HG03196 (cell line): Measurements from ENCODE around the gene MAP3K14.
A peak's percentile ranks its signal among the peaks of the same experiment; 100 is the strongest.
"Not testable (repeated sequence)": the region's sequence is repeated elsewhere in the genome, so short reads cannot be mapped to it uniquely, and the experiment has no call there.

Experiments used
- ATAC-seq: cut with Tn5 transposase; IDR thresholded peaks from one replicate; pipeline ENCODE4 v1.9.1; 2021; ENCODE audit not compliant: unreplicated experiment

Gene MAP3K14

DNA sequence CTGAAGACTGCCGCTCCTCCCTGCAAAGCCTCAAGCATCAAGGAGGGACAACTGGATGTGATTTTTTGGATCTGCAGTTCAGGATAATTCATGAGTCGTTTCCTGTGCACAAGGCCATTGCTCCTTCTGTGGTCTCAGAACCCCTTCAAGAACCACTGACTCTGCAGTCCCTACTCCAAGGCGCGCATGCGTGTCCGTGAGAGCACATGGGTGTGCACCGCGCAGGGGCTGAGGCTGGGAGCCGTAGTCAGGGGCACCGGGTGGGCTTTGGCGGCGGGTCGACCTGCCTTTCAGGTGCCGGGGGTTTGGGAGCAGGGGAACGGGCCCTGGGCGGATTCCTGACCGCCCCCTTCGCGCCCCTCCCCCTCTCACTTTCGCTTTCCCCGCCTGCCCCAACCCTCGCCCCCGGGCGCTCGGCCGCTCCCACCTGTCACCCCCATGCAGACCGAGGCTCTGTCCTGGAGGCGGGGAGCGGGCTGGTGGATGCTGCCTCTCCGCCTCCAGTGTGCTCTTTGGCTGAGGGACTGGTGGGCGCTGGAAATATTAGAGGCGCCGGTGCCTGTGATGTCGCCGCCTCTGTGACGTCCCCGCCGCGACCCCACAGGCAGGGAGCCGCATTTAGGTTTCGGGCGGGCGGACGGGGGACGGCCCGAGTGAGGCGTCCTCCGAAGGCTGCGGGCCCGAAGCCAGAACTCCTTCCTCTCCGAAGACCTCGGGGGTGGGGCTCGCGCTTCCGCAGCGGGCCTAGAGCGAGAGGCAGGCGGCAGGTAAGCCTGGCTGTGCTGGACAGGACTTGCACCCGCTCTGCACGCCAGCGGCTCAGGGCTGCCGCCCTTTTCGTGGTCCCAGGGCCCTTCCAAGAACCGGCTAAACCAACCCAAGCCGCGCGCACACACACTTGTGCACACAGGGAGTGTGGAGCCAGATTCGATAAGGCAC is 55.0 kb downstream of the MAP3K14 start, which contains the start of gene SPATA32:
Gene SPATA32, minus strand, starts transcription at position 518 of the 939 bp plus-strand sequence. Its CDS starts 78 bp downstream, at position 440.
- ATAC-seq: no peak

DNA sequence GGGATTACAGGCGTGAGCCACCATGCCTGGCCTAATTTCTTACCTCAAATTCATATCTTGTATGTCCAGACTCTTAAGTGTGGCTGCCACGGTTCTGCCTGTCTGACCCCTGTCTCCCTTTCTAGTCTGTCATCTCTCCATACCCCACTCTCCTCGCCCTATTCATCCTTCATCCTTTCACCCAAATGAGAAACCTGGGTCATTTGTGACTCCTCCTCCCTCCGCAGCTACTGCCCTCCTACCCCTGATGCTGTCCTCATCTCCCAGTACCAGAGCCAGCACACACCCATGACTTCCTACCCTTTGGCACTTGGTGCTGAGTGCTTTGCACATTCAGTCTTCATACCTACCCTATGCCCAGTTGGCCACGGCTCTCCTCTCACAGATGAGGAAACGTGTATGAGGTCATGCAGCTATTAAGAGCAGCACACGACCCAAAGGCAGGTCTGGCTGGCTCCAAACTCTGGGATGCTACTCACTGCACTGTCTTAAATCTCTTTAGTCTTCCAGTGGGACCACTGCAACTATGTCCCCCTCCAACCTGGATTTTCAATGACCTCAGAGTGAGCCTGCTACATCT is 56.5 kb downstream of the MAP3K14 start:
- ATAC-seq: no peak

DNA sequence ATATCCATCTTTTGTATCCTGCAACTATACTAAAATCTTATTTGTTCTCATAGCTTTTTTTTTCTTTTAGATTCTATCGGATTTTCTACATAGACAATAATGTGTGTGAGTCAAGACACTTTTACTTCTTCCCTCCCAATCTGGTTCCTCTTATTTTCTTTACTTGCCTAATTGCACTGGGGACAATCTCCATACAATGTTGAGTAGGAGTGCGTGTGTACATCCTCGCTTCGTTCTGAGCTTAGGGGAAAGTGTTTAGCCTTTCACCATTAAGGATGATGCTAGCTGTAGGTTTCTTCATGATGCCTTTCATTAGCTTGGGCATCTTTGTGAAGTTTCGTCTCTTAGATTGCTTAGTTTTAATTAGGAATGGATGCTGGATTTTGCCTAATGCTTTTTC is 57.8 kb downstream of the MAP3K14 start:
- ATAC-seq: no peak

DNA sequence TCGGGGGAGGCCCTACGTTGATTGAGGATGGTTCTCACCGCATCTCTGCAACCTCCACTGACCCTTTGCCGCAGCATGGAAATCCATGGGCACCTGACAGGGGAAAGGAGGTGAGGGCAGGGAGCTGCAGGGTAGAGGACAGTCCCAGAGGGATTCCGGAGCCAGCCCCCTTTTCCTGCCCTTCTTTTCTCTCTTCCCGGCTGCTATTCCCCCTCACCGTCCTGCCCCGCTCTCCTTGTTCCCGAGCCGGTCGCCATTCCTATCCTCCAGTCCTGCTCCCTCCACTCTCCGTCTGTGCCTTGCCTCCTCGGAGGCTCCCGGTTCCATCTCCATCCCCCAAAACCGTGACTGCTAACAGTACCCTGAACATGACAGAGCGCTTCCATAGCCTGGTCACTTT is 59.7 kb downstream of the MAP3K14 start:
- ATAC-seq: no peak

DNA sequence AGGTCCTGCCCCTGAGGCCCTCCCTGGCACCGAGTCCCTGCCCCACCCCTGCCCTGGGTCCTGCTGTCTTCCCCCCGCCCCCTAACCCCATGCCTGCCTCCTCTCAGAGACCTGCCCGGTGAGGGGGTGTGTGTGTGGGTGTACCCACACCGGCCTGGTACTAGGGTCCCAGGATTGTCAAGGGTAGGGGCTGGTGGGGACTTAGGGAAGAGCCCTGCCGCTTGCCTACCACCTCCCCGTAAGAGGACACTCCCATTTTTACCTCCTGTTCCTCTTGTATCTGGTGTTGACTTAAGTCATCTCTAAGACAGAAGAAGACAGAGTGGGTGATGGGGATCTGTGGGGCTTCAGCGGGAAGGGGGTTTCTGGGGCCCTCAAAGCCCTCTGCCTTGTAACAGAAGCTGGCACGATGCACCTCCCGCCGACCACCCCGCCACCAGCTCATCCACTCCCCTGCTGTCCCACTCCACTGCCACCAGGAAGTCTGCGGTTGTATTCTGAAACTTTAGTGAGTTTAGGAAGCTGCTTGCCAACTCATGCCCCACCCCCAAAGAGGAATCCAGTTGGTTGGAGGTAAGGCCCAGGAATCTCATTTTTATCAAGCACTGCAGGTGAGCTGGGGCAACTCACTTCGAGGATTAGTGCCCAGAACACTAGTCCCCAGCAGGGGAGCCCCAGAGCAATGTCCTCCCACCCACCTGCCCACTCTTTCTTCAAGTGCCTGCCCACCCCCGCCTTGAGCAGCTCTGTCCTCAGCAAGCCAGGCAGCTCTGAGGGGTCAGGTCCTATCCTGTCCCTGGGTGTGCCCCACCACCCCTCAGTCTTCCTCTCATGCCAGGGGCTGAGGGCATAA is 60.5 kb downstream of the MAP3K14 start:
- ATAC-seq: no peak

DNA sequence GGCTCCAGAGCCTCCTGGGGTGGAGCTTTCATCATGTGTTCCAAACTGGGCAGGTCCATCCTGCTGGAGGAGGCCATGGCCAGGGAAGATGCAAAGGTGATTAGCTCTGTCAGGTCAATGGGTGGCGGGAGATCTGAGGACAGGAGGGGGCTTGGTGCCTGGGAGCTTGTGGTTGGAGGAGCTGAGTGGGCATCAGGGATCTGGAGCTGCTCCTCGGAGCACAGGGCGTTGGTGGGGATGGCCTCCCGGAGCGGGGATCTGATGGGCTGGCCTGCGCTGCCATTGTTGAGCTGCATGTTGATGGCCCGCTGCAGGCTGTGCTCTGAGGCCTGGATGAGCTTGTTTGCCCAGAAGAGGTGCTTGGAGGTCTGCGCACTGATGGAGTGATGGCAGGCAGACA is 61.5 kb downstream of the MAP3K14 start:
- no peak for ATAC-seq

DNA sequence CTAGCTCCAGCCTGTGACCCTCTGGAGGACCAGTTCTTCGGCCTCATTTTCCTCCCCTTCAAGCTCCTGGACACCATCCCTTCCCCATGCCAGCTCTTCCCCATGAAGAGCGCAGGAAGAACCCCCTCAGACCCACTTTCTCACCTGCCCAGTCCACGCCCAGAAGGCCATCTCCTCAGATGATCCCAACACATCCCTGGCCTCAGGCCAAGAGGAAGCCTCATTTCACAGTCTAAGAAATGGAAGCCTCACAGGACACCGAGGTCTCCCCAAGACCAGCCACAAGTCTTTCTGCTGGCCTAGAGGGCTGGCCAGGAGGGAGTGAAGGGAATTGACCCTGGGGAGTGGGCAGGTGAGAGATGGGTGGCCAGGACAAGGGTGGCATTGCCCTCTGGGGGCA is 62.9 kb downstream of the MAP3K14 start:
- no peak for ATAC-seq

DNA sequence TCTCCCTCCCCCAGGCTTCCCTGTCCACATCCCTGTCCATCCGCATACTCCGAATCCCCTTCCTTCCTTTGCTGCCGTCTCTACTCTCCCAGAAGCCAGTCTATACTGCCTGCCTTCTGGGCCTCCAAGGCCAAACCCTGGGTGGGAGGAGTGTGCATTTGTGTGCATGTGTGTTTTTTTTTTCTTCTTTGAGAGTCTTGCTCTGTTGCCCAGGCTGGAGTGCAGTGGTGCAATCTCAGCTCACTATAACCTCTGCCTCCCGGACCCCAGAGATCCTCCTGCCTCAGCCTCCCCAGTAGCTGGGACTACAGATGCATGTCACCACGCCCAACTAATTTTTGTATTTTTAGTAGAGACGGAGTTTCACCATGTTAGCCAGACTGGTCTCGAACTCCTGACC is 63.6 kb downstream of the MAP3K14 start:
- ATAC-seq: not testable (repeated sequence)

DNA sequence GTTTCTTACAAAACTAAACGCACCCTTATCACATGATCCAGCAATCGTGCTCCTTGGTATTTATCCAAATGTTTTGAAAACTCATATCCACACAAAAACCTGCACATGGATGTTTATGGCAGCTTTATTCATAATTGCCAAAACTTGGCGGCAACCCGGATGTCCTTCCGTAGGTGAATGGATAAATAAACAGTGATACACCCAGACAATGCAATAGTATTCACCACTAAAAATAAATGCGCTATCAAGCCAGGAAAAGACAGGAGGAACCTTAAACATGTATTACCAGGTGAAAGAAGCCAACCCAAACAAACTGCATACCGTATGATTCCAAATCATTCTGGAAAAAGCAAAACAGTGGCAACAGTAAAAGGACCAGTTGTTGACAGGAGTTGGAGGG is 64.9 kb downstream of the MAP3K14 start:
- ATAC-seq: no peak

DNA sequence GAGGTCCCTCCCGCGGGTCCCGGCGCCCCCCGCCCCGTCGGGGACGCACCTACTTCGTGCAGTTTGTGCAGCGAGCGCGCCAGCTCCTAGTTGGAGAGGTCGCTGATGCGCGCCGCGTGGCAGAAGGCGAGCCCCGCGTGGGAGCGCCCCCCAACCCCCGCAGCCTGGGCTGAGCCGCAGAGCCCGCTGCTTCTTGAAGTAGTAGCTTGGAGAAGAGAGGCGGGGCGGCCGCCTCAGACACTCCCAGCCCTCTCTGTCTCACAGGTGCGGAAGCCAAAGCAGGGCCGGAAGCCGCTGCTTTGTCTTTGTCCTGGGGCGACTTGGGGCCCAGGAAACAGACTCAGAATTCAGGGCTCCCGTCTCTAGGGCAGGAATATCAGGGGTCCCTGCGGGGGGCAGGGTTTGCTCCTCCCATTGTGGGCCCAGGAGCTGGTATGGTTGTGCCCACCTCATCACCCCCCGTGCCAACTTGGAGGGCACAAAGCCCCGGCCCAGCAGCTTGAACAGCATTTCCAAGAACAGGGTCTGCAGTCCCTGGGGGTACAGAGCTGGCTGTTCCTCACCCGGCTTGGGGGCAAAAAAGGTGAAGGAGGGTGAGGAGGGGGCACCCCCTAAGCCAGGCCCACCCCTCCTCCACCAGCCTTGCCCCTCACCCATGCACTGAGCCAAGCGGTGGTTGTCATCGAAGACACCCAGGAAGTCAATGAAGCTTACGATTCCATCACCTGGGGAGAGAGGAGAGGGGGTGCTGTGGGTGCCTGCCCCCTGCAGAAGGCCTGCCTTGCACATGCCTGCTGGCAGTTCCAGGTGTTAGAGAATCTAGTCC is 68.5 kb downstream of the MAP3K14 start:
- ATAC-seq: peak; percentile 42

DNA sequence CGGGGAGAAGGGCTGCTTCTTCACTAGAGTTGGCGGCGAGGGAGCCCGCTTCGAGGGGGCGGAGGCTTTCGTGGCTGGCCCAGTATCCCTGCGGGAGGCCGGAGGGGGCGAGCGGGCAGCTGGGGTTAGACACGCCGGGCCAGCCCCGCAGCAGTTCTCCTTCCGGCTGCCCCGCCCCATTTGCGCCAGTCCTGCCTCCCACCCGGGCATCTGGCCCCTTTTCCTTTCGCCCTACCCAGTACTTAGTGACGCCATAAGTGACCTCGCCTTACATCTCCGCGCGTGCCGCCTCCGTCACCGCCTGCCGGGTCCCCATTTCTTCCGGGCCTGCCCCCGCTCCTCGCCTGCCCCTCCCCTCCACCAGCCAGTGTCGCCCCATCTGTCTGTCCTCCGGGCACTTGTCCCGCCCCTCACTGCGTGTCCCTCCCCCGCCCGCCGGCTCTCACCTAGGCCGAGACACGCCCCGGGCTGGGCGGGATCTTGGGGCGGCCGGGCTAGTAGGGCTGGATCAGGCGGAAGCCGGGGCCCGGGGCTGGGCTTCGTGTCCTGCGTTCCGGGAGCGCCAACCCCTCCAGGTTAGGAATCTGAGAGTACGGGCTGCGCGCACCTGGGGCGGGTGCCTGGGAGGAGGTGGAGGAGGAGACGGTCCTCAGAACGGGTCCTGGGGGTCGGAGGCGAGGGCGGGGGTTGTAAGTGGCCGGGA is 69.2 kb downstream of the MAP3K14 start:
- peak; percentile 50 for ATAC-seq

DNA sequence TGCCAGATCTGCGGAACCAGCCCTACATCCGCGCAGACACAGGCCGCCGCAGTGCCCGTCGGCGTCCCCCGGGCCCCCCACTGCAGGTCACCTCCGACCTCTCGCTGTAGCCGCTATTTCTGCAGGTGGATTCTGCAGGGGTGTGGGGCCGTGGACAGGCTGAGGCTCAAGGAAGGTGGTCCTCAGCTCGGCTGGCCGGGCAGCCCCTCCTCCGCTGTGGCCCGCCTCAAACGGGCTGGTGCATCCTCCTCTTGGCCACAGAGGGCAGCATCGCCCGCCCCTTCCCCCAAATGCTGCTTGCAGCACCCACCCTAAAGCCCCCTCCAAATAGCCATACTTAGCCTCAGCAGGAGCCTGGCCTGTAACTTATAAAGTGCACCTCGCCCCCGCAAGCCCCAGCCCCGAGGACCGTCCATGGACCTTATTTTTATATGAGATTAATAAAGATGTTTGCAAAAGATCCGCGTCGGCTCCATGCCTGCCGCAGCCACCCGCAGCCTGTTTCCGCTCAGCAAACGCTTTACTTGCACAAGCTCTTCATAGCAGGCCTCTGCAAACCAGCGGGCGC is 69.9 kb downstream of the MAP3K14 start:
- no peak for ATAC-seq

DNA sequence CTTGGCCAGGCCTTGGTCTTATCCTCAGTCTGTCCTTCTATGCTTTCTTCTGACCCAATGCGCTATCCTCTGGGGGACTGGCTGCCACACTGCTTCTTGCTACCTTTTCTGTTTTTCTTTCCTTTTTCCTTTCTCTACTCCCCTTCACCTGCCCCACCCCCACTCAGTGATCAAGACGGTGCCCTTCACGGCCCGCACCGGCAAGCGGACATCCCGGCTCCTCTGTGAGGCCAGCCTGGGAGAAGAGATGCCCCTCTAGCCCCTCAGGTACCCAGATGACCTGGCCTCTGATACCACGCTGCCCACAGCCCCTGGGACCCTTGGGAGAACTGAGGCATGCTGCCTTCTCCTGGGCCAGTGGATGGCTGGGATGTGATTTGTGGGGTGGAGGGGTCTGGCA is 70.5 kb downstream of the MAP3K14 start:
- ATAC-seq: no peak

DNA sequence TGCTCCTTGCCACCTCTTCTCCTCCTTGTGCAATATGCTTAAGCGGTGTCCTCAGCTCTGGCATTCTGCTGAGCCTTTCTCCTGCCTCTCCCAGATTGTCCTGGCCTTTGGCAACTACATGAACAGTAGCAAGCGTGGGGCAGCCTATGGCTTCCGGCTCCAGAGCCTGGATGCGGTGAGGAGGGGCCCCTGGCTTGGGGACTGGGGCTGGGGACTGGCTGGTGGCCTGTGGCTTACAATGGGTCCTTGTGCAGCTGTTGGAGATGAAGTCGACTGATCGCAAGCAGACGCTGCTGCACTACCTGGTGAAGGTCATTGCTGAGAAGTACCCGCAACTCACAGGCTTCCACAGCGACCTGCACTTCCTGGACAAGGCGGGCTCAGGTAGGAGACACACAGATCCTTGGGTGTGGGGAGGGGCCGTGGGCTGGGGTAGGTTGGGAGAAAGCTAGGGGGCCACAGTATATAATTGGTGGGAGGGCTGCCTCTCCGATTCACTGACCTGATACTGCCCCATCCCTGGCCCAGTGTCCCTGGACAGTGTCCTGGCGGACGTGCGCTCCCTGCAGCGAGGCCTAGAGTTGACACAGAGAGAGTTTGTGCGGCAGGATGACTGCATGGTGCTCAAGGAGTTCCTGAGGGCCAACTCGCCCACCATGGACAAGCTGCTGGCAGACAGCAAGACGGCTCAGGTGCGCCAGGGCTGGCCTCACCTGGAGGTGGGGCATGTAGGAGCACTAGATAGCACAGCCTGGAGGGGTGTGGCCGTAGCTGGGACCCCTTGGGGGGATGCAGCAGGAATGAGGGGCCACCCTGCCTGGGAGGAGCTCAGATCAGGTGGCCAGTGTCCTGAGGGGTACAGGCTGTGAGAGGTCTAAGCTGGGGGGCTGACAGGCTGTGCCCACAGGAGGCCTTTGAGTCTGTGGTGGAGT is 71.8 kb downstream of the MAP3K14 start:
- ATAC-seq: no peak

DNA sequence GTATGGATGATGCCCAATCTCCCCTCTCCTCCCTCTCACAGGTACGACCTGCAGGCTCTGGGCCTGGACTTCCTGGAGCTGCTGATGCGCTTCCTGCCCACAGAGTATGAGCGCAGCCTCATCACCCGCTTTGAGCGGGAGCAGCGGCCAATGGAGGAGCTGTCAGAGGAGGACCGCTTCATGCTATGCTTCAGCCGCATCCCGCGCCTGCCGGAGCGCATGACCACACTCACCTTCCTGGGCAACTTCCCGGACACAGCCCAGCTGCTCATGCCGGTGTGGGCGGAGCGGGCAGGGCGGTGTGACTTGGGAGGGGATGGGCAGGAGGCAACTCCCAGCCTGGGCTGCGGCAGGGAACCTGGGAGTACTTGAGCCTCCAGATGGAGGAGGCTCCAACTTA is 73.1 kb downstream of the MAP3K14 start:
- no peak for ATAC-seq

DNA sequence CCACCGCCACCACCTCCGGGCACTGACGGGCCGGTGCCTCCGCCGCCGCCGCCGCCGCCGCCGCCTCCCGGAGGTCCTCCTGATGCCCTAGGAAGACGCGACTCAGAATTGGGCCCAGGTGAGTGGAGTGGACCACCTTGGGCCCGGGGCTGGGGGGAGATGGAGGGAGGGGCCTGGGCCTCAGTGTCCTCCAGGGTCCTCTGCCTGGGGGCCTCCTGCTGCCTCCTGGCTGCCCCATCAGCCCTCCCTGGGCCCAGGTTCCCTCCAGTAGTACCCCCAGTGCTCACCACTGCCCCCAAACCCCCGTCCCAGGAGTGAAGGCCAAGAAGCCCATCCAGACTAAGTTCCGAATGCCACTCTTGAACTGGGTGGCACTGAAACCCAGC is 74.8 kb downstream of the MAP3K14 start:
- ATAC-seq: no peak

DNA sequence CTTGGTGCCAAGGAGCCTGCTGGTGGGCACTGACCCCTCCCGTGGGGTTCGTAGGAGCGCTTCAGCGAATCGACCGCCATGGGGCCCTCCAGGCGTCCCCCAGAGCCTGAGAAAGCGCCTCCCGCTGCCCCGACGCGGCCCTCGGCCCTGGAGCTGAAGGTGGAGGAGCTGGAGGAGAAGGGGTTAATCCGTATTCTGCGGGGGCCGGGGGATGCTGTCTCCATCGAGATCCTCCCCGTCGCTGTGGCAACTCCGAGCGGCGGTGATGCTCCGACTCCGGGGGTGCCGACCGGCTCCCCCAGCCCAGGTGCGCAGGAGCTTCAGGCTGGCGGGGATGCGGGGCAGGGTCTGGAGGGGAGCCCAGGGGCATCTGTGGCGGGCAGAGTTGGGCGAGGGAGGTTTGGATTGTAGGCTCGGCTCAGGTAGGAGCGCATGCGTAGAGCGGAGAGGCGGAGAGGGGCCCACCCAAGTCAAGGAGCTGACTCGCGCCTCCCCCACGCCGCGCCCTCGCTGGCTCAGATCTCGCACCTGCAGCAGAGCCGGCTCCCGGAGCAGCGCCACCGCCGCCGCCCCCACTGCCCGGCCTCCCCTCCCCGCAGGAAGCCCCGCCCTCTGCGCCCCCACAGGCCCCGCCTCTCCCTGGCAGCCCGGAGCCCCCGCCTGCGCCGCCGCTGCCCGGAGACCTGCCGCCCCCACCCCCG is 75.3 kb downstream of the MAP3K14 start:
- ATAC-seq: no peak

DNA sequence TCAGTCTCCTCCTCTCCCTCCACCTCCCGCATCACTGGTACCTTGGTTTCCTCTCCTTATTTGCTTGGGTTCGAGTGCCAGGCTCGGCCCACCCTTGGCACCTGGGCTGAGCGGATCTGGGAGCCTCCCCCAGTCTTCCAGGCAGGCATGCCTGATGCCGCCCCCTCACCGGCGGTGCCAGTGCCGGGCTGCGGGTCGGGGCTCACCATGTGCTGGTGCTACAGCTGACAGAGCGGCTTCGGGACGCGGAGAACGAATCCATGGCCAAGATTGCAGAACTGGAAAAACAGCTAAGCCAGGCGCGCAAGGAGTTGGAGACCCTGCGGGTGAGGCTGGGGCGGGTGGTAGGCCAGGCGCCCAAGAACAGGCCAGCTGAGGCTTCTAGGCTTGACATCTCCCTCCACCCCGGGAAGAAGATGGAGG is 75.9 kb downstream of the MAP3K14 start:
- ATAC-seq: no peak
